ENCODE measurements around the gene MCCC2.
A peak's percentile ranks its signal among the peaks of the same experiment; 100 is the strongest.
"Not testable (repeated sequence)": the region's sequence is repeated elsewhere in the genome, so short reads cannot be mapped to it uniquely, and the experiment has no call there.

The MCCC2 gene

DNA sequence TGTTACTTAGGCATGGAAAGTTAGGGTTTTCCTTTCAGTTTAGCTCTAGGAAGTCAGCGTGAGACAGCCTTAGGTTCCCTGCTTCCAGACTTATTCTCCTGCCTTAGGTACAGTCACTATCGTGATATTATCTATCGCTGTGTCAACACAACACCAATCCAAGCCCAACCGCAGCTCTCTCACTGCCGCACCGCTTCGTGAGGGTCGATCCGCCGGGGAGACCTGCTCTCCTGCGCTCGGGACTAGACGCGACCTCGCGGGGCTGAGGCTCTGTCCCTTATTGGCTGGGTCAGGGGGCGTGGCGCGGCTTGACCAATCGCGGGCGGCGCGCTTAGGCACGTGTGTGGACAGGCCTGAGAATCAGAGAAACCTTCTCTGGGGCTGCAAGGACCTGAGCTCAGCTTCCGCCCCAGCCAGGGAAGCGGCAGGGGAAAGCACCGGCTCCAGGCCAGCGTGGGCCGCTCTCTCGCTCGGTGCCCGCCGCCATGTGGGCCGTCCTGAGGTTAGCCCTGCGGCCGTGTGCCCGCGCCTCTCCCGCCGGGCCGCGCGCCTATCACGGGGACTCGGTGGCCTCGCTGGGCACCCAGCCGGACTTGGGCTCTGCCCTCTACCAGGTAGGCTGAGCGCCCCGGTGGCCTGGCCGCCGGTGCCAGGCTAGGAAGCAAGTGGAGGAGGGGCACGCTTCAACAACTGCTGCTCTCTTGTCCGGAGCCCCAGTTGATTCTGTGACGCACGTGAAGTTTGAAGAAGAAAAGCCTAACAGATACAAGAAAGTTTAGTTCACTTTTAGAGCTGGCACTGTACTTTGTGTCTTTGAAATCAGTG lies at the start of gene MCCC2:
Gene MCCC2 (plus strand): TSS at position 400 of the 825 bp plus-strand sequence. CDS start 86 bp downstream, at position 486.
- DNase-seq (ENCODE audit: low spot score), result peak; percentile 77

- no peak for DNase-seq (ENCODE audit: low spot score)
Measured at GRCh38 chr5:71537687-71538086, 49.5 kb upstream of the MCCC2 start.

DNA sequence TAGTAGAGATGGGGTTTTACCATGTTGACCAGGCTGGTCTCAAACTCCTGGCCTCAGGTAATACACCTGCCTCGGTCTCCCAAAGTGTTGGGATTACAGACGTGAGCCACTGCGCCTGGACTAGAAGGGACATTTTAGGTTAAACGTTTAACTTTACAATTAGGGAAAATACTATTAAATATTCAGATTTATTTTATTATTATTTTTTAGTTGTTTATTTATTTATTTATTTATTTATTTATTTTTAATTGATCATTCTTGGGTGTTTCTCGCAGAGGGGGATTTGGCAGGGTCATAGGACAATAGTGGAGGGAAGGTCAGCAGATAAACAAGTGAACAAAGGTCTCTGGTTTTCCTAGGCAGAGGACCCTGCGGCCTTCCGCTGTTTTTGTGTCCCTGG lies 36.3 kb upstream of the MCCC2 start:
- not testable (repeated sequence) for DNase-seq (ENCODE audit: low spot score)

- not testable (repeated sequence) for DNase-seq (ENCODE audit: low spot score)
Measured at GRCh38 chr5:71551582-71551981, 35.6 kb upstream of the MCCC2 start.

GRCh38 chr5:71552026-71552749 lies 35.0 kb upstream of the MCCC2 start:
- DNase-seq (ENCODE audit: low spot score), result not testable (repeated sequence)

GRCh38 chr5:71563161-71563560 lies 24.0 kb upstream of the MCCC2 start:
- DNase-seq (ENCODE audit: low spot score), result no peak

DNA sequence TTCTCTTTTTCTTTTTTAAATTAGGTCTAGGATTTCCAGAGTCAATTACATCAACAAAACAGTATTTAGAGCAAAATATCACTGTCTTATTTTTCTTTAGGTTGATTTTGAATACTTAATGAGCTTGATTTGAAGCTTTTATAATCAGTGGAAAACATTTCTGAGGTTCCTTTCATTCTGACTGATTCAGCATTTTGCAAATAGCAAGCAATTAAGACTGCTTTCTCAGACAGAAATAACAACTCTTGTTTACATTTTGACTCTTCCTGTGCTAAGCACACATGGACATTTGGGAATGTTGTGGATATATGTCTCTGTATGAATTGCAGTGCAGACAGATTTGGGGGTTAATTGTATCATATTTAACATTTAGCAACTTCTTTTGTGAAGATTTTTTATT lies 22.2 kb upstream of the MCCC2 start:
- no peak for DNase-seq (ENCODE audit: low spot score)

DNA sequence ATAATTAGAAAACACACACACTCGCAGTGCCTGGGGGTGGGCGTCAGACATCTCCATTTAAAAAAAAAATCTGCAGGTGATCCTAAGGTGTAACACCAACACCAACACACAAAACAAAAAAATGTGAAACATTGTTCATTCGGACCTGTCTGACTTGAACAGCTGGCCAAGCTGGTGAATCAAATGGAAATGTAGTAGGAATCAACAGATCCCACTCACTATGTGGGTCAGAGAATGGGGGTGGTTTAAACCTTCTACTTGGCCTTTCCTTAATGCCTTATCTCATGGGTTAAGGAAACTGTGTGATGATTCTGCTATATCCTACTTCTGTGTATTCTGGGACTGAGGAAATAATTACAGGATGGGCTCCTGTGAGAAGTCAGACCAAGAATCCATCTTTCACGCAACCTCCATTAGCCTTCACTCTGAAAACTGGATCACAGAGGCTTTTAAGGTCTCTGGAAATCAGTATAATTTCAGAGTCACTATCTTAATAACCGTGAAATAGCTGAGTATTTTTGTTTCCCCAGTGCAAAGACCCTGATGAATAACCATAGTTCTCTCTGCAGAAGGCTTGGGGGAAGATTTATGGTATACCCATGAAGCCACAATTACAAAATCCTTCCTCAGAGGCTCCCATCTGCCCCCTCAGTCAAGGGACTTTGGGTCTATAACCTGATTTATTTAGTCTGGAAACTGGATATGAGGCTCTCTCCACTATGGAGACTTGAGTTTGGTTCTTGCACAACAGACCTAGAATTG lies 17.2 kb upstream of the MCCC2 start:
- no peak for DNase-seq (ENCODE audit: low spot score)

DNA sequence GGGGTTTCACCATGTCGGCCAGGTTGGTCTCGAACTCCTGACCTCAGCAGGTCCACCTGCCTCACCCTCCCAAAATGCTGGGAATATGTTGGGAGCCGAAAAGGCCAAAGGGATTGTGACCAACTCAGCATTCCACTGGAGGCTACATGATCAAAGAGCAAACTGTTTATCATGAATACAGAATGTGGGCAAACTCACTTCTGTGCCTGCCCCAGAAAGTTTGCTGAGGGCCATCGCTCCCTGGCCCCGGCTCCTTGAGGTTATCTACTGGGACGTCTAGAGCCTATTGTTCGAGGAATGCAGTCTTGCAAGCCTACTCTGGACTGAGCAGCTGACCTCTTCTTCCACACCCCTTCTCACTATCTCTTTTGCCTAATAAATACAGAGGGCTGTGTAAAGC lies 15.3 kb upstream of the MCCC2 start:
- DNase-seq (ENCODE audit: low spot score), result not testable (repeated sequence)

GRCh38 chr5:71573591-71573990 lies 13.5 kb upstream of the MCCC2 start:
- no peak for DNase-seq (ENCODE audit: low spot score)

GRCh38 chr5:71575588-71575987 lies 11.6 kb upstream of the MCCC2 start:
- DNase-seq (ENCODE audit: low spot score), result not testable (repeated sequence)

GRCh38 chr5:71576241-71576640 lies 10.9 kb upstream of the MCCC2 start:
- DNase-seq (ENCODE audit: low spot score), result no peak

DNA sequence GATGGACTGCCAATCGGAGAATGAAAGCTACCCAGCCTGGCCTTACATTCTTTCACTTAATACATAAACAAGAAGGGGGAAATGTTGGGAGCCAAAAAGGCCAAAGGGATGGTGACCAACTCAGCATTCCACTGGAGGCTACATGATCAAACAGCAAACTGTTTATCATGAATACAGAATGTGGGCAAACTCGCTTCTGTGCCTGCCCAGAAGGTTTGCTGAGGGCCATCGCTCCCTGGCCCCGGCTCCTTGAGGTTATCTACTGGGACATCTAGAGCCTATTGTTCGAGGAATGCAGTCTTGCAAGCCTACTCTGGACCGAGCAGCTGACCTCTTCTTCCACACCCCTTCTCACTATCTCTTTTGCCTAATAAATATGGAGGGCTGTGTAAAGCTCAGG lies 9.3 kb upstream of the MCCC2 start:
- DNase-seq (ENCODE audit: low spot score), result not testable (repeated sequence)

GRCh38 chr5:71582945-71583584 lies 4.1 kb upstream of the MCCC2 start:
- no peak for DNase-seq (ENCODE audit: low spot score)

DNA sequence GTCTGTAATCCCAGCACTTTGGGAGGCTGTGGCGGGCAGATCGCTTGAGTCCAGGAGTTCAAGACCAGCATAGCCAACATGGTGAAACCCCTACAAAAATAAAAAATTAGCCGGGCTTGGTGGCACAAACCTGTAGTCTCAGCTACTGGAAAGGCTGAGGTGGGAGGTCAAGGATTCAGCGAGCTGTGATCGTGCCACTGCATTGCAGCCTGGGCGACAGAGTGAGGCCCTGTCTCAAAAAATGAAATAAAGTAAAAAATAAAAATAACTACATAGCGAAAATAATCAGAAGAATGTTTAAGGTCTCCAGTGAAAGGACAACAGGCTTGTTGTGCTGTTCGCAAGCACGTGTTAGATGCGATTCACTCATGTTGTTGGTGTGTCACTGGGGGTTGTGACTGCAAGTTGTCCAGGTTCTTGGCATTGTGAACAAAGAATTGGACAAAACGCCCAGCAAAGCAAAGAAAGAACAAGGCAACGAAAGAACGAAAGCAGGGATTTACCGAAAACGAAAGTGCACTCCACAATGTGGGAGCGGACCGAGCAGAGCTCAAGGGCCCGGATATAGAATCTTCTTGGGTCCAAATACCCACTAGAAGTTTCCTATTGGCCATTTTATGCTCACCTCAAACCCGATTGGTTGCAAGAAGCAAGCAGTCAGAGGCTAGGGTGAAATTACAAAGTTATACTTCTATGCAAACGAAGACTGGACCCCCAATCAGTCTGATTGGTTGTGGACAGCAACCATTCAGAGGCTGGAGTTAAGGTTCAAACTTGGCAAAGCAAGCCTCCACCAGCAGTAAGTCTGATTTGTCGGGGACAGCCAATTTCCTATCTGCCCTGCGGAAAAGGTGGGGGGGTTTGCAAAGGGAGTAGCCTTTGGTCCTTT lies 844 bp upstream of the MCCC2 start:
- peak; percentile 31 for DNase-seq (ENCODE audit: low spot score)

DNA sequence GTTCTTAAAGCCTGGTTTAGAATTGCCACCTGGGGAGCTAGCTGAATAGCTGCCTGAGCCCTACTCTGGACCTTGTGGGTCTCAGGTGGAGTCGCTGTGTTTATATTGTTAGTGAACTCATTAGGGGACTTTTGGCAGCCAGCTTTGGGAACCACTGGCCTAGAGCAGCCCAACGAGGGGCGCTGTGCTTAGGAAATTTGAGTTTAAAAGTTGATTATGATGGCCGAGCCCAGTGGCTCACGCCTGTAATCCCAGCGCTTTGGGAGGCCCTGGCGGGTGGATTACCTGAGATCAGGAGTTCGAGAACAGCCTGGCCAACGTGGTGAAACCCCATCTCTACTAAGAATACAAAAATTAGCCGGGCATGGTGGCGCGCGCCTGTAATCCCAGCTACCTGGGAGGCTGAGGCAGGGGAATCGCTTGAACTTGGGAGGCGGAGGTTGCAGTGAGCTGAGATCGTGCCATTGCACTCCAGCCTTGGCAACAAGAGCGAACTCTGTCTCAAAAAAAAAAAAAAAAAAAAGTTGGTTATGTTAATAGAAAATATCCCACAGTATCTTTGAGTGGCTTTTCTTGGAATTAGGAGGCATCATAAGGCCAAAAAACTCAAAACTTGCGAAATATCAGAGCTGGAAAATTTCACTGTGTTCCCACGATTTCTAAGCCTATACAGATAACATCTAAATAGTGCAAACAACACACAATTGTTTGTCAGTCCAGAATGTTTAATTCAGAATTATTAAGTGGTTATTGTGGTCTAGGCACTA lies 809 bp downstream of the MCCC2 start:
- DNase-seq (ENCODE audit: low spot score), result no peak

- no peak for DNase-seq (ENCODE audit: low spot score)
Measured at GRCh38 chr5:71588533-71588885, 1.4 kb downstream of the MCCC2 start.

DNA sequence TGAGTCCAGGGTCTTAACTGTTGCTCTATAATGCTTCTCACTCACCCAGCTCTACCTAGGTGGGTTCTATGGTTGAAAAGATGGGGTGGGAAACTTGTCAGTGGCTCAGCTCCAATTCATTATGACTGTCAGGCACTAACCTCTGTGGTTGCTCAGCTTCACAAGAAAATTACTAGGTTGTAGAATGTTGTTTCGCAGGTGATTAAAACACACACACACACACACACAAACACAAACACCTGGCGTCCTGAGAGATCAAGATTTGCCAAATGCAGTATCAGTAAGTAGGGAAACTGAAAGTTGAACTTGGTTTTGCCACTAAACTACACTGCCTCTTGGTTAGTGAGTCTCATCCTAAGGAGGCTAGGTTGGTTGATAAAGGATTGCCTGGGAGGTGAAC lies 2.8 kb downstream of the MCCC2 start:
- DNase-seq (ENCODE audit: low spot score), result no peak

DNA sequence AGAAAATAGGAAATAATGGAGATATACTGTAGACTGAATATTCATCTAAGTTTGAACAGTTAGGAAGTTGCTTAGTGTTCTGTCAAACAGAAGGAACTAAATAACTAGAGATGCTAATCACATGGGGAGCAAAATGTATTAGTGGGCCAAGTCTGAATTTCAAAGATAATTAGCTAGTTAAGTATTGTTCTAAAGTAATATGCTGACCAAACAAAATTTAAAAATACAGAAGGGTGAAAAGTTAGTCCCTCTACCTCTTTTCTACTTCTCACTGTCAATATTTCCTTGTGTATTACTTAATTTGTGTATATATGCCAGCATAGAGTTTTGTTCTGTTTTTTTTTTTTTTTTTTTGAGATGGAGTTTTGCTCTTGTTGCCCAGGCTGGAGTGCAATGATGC lies 4.0 kb downstream of the MCCC2 start:
- DNase-seq (ENCODE audit: low spot score), result no peak

DNA sequence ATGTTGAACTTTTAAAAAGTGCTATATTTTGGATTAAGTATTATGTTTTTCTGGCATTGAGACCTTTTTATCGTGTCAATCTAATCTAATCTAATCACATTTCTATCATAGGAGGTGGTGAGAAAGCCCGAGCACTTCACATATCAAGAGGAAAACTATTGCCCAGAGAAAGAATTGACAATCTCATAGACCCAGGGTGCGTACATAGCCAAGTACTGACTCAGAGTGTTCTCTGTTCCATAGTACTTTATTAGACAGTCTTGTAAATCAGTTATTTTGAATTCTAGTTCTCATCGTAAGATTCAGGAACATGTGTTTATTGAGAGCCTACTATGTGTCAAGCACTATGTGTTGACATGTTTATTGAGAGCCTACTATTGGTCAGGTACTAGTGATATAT lies 9.0 kb downstream of the MCCC2 start:
- DNase-seq (ENCODE audit: low spot score), result no peak
